PC-9 (cell line): ENCODE measurements around the gene TKT.

Experiments
- EZH2 ChIP-seq: fragments of 200-600 bp; sonication (generic); IDR thresholded peaks from 2 replicates; pipeline ENCODE4 v1.8.0; 2017; ENCODE audit warnings: antibody characterized with exemption, low read depth
- TF ChIP-seq, protein P1 (sequence below): fragments of 200-600 bp; sonication (generic); conservative IDR thresholded peaks from 2 replicates; pipeline ENCODE4 v1.6.1; 2017; ENCODE audit warnings: mixed run types, antibody characterized with exemption, mild to moderate bottlenecking, moderate library complexity

DNA sequence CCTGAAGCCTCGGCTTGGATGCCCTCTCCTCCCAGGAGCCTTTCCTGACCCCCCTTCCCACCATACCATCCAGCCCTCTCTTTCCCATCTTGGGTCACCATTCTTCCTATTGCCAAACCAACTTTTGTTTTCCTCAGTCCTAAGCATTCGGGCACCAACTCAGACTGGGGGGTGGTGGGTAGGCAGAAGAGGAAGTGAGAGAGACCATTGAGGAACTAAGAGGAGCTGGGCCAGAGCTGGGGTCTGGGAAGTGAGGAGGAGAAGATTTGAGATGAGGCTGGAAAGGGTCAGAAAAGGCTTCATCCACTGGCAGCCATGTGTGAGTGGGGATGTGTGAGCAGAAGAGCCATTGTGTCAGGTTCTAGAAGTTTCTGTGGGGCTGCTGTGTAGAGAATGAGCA is 37.7 kb downstream of the TKT start:
- TF ChIP-seq, protein P1, sequence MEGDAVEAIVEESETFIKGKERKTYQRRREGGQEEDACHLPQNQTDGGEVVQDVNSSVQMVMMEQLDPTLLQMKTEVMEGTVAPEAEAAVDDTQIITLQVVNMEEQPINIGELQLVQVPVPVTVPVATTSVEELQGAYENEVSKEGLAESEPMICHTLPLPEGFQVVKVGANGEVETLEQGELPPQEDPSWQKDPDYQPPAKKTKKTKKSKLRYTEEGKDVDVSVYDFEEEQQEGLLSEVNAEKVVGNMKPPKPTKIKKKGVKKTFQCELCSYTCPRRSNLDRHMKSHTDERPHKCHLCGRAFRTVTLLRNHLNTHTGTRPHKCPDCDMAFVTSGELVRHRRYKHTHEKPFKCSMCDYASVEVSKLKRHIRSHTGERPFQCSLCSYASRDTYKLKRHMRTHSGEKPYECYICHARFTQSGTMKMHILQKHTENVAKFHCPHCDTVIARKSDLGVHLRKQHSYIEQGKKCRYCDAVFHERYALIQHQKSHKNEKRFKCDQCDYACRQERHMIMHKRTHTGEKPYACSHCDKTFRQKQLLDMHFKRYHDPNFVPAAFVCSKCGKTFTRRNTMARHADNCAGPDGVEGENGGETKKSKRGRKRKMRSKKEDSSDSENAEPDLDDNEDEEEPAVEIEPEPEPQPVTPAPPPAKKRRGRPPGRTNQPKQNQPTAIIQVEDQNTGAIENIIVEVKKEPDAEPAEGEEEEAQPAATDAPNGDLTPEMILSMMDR, result no peak
- TF ChIP-seq EZH2, result no peak
